Measurements from ENCODE around the gene NLRP6.

NLRP6 gene

GRCh38 chr11:288478-289397 is 10.5 kb downstream of the NLRP6 start, which contains the start of gene PGGHG:
PGGHG (plus strand) TSS chr11:289126; CDS start chr11:289817, 691 bp downstream.
- TF ChIP-seq, protein P1, sequence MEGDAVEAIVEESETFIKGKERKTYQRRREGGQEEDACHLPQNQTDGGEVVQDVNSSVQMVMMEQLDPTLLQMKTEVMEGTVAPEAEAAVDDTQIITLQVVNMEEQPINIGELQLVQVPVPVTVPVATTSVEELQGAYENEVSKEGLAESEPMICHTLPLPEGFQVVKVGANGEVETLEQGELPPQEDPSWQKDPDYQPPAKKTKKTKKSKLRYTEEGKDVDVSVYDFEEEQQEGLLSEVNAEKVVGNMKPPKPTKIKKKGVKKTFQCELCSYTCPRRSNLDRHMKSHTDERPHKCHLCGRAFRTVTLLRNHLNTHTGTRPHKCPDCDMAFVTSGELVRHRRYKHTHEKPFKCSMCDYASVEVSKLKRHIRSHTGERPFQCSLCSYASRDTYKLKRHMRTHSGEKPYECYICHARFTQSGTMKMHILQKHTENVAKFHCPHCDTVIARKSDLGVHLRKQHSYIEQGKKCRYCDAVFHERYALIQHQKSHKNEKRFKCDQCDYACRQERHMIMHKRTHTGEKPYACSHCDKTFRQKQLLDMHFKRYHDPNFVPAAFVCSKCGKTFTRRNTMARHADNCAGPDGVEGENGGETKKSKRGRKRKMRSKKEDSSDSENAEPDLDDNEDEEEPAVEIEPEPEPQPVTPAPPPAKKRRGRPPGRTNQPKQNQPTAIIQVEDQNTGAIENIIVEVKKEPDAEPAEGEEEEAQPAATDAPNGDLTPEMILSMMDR (conservative IDR thresholded peaks at IDR 0.05; ENCODE audit: low read depth): no peak
- H3K27ac ChIP-seq: peak within 1 kb of the TSS; percentile 59
- POLR2A ChIA-PET (ENCODE audit: low non-redundant PET): interaction anchor here (0.5 kb wide), 1 partner anchor 37 kb away, joined by 3 read pairs; no protein-coding TSS in a partner anchor
- CTCF ChIA-PET: interaction anchor here (1.5 kb wide), 1 partner anchor 38 kb away, joined by 3 read pairs; no protein-coding TSS in a partner anchor
- peak; percentile 62 for DNase-seq (ENCODE audit: low spot score)

DNA sequence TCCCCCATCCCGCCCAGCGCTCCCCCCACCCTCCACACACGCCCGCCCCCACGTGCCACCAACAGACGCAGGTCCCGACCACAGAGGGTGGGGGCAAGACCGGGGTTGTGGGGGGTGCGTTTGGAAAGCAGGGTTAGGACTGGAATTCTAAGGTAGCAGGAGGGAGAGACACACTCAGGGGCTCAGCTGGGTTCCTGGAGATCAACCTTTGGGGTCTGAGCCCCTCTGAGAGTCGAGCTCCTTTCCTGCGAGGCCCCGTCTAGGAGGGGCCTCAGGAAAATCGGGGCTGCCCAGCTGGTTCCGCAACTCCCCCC is 11.1 kb downstream of the NLRP6 start:
- CTCF ChIA-PET: interaction anchor here (1.5 kb wide), 1 partner anchor 39 kb away, joined by 3 read pairs; no protein-coding TSS in a partner anchor
- peak overlapping the region; percentile 59 for H3K27ac ChIP-seq
- no peak for DNase-seq (ENCODE audit: low spot score)
- TF ChIP-seq, protein P1 (conservative IDR thresholded peaks at IDR 0.05; ENCODE audit: low read depth): no peak
- POLR2A ChIA-PET (ENCODE audit: low non-redundant PET): no interaction called here

DNA sequence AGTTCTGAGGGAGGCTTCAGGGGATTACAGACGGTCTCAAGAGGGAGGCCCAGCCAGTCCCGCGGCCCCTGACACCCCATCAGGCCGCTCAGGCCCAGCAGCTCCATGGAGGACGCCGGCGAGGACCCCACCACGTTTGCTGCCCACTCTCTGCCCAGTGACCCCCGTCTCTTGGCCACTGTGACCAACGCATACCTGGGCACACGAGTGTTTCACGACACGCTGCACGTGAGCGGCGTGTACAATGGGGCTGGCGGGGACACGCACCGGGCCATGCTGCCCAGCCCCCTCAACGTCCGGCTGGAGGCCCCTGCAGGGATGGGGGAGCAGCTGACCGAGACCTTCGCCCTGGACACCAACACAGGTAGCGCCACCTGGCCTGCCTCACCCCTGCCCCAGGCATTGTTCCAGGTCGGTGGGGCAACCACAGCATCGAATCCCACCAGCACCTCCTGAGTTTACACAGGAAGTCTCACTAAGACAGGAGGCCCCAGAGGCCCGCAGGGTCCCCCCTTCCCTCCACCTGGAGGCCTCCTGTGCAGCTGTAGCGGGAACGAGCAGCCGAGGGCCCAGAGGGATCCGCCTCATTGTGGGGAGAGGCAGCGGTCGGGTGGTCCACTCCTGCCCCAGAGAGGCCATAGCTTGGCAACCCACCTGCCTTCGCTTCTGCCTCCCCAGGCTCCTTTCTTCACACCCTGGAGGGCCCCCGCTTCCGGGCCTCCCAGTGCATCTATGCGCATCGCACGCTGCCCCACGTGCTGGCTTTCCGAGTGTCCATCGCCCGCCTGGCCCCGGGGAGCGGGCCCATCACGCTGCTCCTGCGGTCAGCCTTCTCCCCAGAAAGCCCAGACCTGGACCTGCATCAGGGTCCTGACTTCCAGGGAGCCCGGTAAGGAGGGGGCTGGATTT is 11.8 kb downstream of the NLRP6 start:
- H3K27ac ChIP-seq: peak overlapping the region; percentile 59
- TF ChIP-seq, protein P1 (conservative IDR thresholded peaks at IDR 0.05; ENCODE audit: low read depth): no peak
- ChIA-PET CTCF (interaction anchor here (0.8 to 1.5 kb wide), 3 partner anchors 16 to 413 kb away, joined by 3 to 4 read pairs (median 3); no protein-coding TSS in a partner anchor), POLR2A (ENCODE audit: low non-redundant PET) (no interaction called here)
- no peak for DNase-seq (ENCODE audit: low spot score)

- ChIA-PET CTCF (interaction anchor here (0.8 to 0.9 kb wide), 2 partner anchors 15 to 412 kb away, joined by 3 to 4 read pairs; no protein-coding TSS in a partner anchor), POLR2A (ENCODE audit: low non-redundant PET) (no interaction called here)
- peak overlapping the region; percentile 46 for H3K27ac ChIP-seq
- DNase-seq (ENCODE audit: low spot score): no peak
- TF ChIP-seq, protein P1 (conservative IDR thresholded peaks at IDR 0.05; ENCODE audit: low read depth): no peak
These were observed 12.5 kb downstream of the NLRP6 start for GRCh38 chr11:290621-291231.

DNA sequence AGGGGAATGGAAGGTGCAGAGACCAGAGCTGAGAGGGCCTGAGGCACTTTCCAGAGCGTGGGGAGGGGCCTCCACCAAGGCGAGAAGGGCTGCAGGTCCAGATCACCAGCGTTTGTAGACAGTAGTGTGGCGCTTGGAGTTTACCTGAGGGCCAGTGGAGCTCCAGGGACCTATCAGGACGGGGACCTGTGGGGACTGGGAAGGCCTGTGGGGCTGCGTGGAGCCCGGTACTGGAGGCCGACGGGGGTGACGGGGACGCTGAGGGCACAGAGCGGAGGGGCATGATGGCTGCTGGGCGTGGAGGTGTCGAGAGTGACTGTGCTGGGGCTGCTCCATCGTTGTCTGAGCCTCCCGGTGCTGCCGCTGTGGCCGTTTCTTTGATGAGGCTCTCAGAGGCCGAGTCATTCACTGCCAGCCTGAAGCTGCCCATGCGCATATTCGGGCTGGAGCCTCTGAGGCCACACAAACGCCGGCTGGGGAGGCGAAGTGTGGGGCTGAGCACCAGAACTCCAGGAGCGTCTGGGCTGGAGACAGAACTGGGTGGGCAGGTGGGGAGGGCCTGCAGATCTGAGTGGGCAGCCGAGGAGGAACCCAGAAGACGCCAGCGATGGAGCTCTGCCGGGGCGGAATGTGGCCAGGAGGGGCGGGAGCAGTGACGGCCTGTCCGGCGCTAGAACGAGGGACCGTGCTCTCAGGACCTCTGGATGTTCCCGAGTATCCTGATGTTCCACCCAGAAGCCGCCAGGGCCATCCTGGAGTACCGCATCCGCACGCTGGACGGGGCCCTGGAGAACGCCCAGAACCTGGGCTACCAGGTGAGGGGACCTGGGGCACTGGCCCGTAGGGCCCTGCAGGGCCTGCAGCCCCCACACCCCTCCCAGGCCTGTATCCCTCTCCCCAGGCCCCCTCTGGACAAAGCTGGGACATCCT is 13.3 kb downstream of the NLRP6 start:
- peak overlapping the region; percentile 46 for H3K27ac ChIP-seq
- ChIA-PET CTCF (interaction anchor here (0.6 to 0.8 kb wide), 2 partner anchors 105 to 412 kb away, joined by 3 to 4 read pairs; no protein-coding TSS in a partner anchor), POLR2A (ENCODE audit: low non-redundant PET) (no interaction called here)
- no peak for DNase-seq (ENCODE audit: low spot score)
- TF ChIP-seq, protein P1 (conservative IDR thresholded peaks at IDR 0.05; ENCODE audit: low read depth): no peak
